Measurements from ENCODE around the gene SCG3.

DNA sequence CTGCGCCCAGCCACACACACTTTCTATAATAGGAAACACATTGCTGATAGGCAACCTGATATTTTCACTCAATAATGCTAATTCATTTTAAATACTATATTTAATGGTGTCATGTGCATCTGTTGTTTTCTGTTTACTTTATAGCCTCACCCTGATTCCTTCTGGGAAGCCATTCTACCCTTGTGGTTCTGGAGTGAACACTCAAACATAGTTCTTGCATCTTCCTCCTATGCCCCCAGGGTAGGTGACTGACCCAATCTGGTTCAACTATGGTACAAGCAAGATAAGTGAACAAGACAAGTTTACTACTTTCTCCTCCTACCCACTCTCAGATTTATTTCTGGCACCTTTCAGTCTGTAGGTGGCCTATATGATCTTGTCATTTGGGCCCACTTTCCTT lies 4.3 kb upstream of the SCG3 start:
- no peak for TF ChIP-seq FOXA1 (IDR thresholded peaks at IDR 0.05)
- TF ChIP-seq L3MBTL2 (conservative IDR thresholded peaks at IDR 0.05), result no peak
- TF ChIP-seq SUZ12 (IDR thresholded peaks at IDR 0.05), result no peak
- no peak for TF ChIP-seq FOXM1 (IDR thresholded peaks at IDR 0.05; ENCODE audit: borderline replicate concordance)
- TF ChIP-seq BHLHE40 (IDR thresholded peaks at IDR 0.05; ENCODE audit: borderline replicate concordance), result no peak
- TF ChIP-seq, protein P1, sequence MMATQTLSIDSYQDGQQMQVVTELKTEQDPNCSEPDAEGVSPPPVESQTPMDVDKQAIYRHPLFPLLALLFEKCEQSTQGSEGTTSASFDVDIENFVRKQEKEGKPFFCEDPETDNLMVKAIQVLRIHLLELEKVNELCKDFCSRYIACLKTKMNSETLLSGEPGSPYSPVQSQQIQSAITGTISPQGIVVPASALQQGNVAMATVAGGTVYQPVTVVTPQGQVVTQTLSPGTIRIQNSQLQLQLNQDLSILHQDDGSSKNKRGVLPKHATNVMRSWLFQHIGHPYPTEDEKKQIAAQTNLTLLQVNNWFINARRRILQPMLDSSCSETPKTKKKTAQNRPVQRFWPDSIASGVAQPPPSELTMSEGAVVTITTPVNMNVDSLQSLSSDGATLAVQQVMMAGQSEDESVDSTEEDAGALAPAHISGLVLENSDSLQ (IDR thresholded peaks at IDR 0.05), result no peak
- TF ChIP-seq TARDBP (IDR thresholded peaks at IDR 0.05), result no peak
- no peak for TF ChIP-seq SP1 (IDR thresholded peaks at IDR 0.05)
- no peak for TF ChIP-seq NFRKB (IDR thresholded peaks at IDR 0.05)
- no peak for TF ChIP-seq ZNF384 (IDR thresholded peaks at IDR 0.05)
- no peak for TF ChIP-seq CTBP1 (IDR thresholded peaks at IDR 0.05; ENCODE audit: borderline replicate concordance)
- TF ChIP-seq HDGF (IDR thresholded peaks at IDR 0.05; ENCODE audit: borderline replicate concordance), result no peak
- no peak for TF ChIP-seq ELF4 (IDR thresholded peaks at IDR 0.05)
- no peak for TF ChIP-seq LEF1 (IDR thresholded peaks at IDR 0.05; ENCODE audit: borderline replicate concordance)

Data from HEK293T (cell line).